A673 (cell line): ENCODE measurements around the gene SOX6. TPM values are rescaled to one million over a fixed set of nuclear protein-coding genes. Genes with fewer than 3 reads are reported as not detected.
"Not testable (repeated sequence)": the region's sequence is repeated elsewhere in the genome, so short reads cannot be mapped to it uniquely, and the experiment has no call there.

Source experiments
- BruUV-seq: library from RNA; stranded (reverse); fragments of 400-500 nt; replicated peaks from 2 replicates; lab custom pipeline; 2021; lab: Mats Ljungman, UMichigan
- CTCF ChIA-PET: fragments of 300-600 bp; sonication (Branson Sonifier 250); formaldehyde crosslinking; loops from one replicate; lab custom pipeline; 2022; ENCODE audit warnings: antibody characterized with exemption; lab: Charles Lee
- POLR2A ChIA-PET: fragments of 300-600 bp; sonication (Branson Sonifier 250); formaldehyde crosslinking; loops from one replicate; lab custom pipeline; 2022; ENCODE audit warnings: antibody characterized with exemption; ENCODE audit not compliant: low non-redundant PET; lab: Charles Lee
- DNase-seq: peaks from one replicate; pipeline ENCODE4 v3.0.0-alpha.2; 2015; ENCODE audit warnings: low spot score
- H3K27ac ChIP-seq: fragments of 200-600 bp; sonication (generic); 2 replicates; pipeline ENCODE4 v1.5.1; 2016; ENCODE audit warnings: mixed run types, low read depth, mild to moderate bottlenecking, mixed read lengths, antibody characterized with exemption, low read length; ENCODE audit not compliant: poor library complexity, severe bottlenecking
- H3K27me3 ChIP-seq: fragments of 200-600 bp; sonication (generic); replicated peaks from 2 replicates; pipeline ENCODE4 v1.6.1; 2017; ENCODE audit warnings: mixed run types, low read depth, mild to moderate bottlenecking, mixed read lengths, antibody characterized with exemption, low read length; ENCODE audit not compliant: insufficient read depth, poor library complexity
- H3K36me3 ChIP-seq: fragments of 200-600 bp; sonication (generic); 2 replicates; pipeline ENCODE4 v1.6.1; 2016; ENCODE audit warnings: mixed run types, mild to moderate bottlenecking, mixed read lengths, antibody characterized with exemption, low read length; ENCODE audit not compliant: insufficient read depth, poor library complexity, severe bottlenecking
- H3K4me1 ChIP-seq: fragments of 200-600 bp; sonication (generic); 2 replicates; pipeline ENCODE4 v1.6.1; 2017; ENCODE audit warnings: mixed run types, mild to moderate bottlenecking, mixed read lengths, antibody characterized with exemption, low read length; ENCODE audit not compliant: insufficient read depth, poor library complexity, severe bottlenecking
- H3K4me3 ChIP-seq: fragments of 200-600 bp; sonication (generic); 2 replicates; pipeline ENCODE4 v1.5.1; 2016; ENCODE audit warnings: low read depth, mixed run types, mild to moderate bottlenecking, mixed read lengths, low read length; ENCODE audit not compliant: poor library complexity, severe bottlenecking
- H3K9me3 ChIP-seq: fragments of 200-600 bp; sonication (generic); 2 replicates; pipeline ENCODE4 v1.6.1; 2016; ENCODE audit warnings: mixed run types, low read depth, mild to moderate bottlenecking, mixed read lengths, antibody characterized with exemption, low read length; ENCODE audit not compliant: poor library complexity, severe bottlenecking
- EZH2 ChIP-seq: fragments of 200-600 bp; sonication (generic); IDR thresholded peaks from 2 replicates; pipeline ENCODE4 v1.6.1; 2017; ENCODE audit warnings: borderline replicate concordance, low read depth, mild to moderate bottlenecking, mixed read lengths, antibody characterized with exemption, low read length; ENCODE audit not compliant: poor library complexity, severe bottlenecking
- intact Hi-C: fragments of 100-400 bp; cut with micrococcal nuclease; formaldehyde crosslinking; loops from one replicate; pipeline ENCODE4 v1.10.0; 2022; ENCODE audit not compliant: unreplicated experiment
- total RNA-seq: library from RNA; stranded (reverse); gene quantifications from 2 replicates; pipeline ENCODE4 v1.2.3, GENCODE V29; 2021
- TF ChIP-seq, protein P1 (sequence below): fragments of 300-800, 200-600 bp; sonication (generic); conservative IDR thresholded peaks from 2 replicates; pipeline ENCODE4 v1.5.1; 2017; ENCODE audit warnings: low read depth, mild to moderate bottlenecking, antibody characterized with exemption, low read length, moderate library complexity, mixed read lengths

Gene SOX6
- total RNA-seq, 1 experiment from 2014 or later: 27.5 TPM

DNA sequence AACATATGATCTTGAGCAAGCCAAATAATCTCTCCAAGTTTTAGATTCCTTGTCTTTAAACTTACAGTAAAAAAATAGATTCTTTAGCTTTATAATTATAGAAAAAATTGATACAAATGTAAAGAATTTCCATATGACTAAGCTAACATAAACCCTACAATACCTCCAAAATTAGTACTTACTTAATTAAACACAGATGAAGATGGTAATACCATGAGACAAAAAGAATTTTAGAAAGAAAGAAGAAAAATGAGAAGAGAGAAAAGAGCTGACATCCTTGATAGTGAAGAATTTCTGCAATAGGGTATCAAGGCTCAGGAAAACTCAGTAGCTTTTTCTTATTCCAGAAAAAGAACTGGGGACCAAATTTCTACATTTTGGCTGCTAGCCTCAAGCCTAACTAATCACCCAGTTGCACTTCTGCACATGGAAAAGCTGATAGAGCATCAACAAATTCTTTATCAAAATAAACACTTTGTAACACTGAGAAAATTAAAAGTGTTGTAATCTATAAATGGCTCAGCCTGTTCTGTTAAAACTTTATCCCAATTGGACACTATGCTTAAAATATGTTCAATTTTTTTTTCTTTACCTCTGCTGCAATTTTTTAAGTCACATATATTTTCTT, 24.7 kb upstream of the SOX6 start:
- H3K4me3 ChIP-seq: no peak overlapping the region
- ChIA-PET CTCF (no interaction called here), POLR2A (no interaction called here)
- intact Hi-C loops: no loop called here
- no peaks in the 10 kb centered on the region for H3K9me3 ChIP-seq
- BruUV-seq: no TSS peak
- H3K36me3 ChIP-seq: no peaks in the 10 kb centered on the region
- DNase-seq: no peak
- H3K27ac ChIP-seq: no peak overlapping the region
- peaks cover 45% of the 10 kb centered on the region for H3K4me1 ChIP-seq
- TF ChIP-seq, protein P1, sequence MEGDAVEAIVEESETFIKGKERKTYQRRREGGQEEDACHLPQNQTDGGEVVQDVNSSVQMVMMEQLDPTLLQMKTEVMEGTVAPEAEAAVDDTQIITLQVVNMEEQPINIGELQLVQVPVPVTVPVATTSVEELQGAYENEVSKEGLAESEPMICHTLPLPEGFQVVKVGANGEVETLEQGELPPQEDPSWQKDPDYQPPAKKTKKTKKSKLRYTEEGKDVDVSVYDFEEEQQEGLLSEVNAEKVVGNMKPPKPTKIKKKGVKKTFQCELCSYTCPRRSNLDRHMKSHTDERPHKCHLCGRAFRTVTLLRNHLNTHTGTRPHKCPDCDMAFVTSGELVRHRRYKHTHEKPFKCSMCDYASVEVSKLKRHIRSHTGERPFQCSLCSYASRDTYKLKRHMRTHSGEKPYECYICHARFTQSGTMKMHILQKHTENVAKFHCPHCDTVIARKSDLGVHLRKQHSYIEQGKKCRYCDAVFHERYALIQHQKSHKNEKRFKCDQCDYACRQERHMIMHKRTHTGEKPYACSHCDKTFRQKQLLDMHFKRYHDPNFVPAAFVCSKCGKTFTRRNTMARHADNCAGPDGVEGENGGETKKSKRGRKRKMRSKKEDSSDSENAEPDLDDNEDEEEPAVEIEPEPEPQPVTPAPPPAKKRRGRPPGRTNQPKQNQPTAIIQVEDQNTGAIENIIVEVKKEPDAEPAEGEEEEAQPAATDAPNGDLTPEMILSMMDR: no peak
- TF ChIP-seq EZH2: no peak
- no peaks in the 10 kb centered on the region for H3K27me3 ChIP-seq

DNA sequence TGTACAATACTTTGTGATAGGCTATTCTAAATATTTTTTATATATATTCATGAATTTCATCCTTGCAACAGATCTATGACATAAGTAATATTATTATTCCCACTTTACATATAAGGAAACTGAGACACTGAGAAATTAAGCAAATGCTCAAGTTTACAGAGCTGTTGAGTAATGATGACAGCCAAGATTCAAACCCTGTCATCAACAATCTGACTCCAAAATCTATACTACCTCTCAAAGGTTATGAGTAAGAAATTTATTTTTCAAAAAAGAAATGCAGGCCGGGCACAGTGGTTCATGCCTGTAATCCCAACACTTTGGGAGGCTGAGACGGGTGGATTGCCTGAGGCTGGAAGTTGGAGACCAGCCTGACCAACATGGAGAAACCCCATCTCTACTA, 22.6 kb upstream of the SOX6 start:
- TF ChIP-seq, protein P1: no peak
- no peak for TF ChIP-seq EZH2
- Histone ChIP-seq H3K4me1 (peaks cover 54% of the 10 kb centered on the region), H3K27me3 (no peaks in the 10 kb centered on the region), H3K36me3 (no peaks in the 10 kb centered on the region), H3K9me3 (no peaks in the 10 kb centered on the region), H3K4me3 (no peak overlapping the region), H3K27ac (no peak overlapping the region)
- intact Hi-C loops: no loop called here
- CTCF ChIA-PET: no interaction called here
- POLR2A ChIA-PET: no interaction called here
- DNase-seq: no peak
- BruUV-seq: no TSS peak

DNA sequence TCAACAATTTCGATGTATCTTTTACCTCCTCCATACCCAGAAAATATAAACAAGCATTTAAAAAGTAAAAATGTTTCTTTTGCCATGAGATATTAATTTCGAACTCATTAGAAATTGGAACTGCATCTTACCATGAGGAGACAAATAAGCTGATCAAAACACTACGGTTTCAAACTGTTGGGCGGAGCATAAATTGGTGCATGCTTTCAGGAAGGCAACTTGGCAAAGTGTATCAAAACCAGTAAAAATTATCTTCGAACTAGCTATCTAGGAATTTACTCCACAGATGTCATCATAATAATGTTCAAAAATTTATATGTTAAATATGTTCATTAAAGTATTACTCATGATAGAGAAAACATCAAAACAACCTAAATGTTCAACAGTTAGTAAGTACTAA, 21.4 kb upstream of the SOX6 start:
- TF ChIP-seq EZH2: no peak
- TF ChIP-seq, protein P1: no peak
- Histone ChIP-seq H3K36me3 (no peaks in the 10 kb centered on the region), H3K4me1 (peaks cover 53% of the 10 kb centered on the region), H3K27ac (no peak overlapping the region), H3K4me3 (no peak overlapping the region), H3K27me3 (no peaks in the 10 kb centered on the region), H3K9me3 (no peaks in the 10 kb centered on the region)
- CTCF ChIA-PET: no interaction called here
- BruUV-seq: no TSS peak
- POLR2A ChIA-PET: no interaction called here
- no peak for DNase-seq
- intact Hi-C loops: no loop called here

DNA sequence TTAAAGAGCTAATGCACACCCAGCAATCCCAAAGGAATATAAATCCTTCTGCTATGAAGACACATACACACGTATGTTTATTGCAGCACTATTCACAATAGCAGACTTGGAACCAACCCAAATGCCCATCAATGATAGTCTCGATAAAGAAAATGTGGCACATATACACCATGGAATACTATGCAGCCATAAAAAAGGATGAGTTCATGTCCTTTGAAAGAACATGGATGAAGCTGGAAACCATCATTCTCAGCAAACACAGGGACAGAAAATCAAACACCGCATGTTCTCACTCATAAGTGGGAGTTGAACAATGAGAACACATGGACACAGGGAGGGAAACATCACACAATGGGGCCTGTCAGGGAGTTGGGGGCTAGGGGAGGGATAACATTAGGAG, 19.3 kb upstream of the SOX6 start:
- H3K27me3 ChIP-seq, BruUV-seq, H3K27ac ChIP-seq, DNase-seq, H3K36me3 ChIP-seq, CTCF ChIA-PET, H3K9me3 ChIP-seq, POLR2A ChIA-PET, H3K4me3 ChIP-seq, intact Hi-C loops: not testable (repeated sequence)
- H3K4me1 ChIP-seq: peaks cover 40% of the 10 kb centered on the region
